Mesenchymal stem cell (in vitro differentiated cells and primary cell): Measurements from ENCODE around the gene MRPS2.
A peak's percentile ranks its signal among the peaks of the same experiment; 100 is the strongest.

Experiments used
- DNase-seq: peaks from one replicate; pipeline ENCODE4 v3.0.0-alpha.2; 2013
- H2AFZ ChIP-seq: one replicate; pipeline ENCODE4 v1.6.1; 2013; ENCODE audit warnings: low read depth, mild to moderate bottlenecking, control low read depth, inconsistent platforms, low read length, moderate library complexity
- H2AK5ac ChIP-seq: 2 replicates; pipeline ENCODE4 v1.6.1; 2013; ENCODE audit warnings: low read length, moderate library complexity, mild to moderate bottlenecking, inconsistent platforms; ENCODE audit not compliant: severe bottlenecking
- H2BK120ac ChIP-seq: one replicate; pipeline ENCODE4 v1.6.1; 2013; ENCODE audit warnings: low read depth, mild to moderate bottlenecking, inconsistent platforms, low read length, moderate library complexity
- H2BK12ac ChIP-seq, 2 experiments: one replicate each; pipeline ENCODE4 v1.6.1; 2013; ENCODE audit warnings: inconsistent platforms in 2 of 2, low read length in 2 of 2, mild to moderate bottlenecking in 2 of 2, moderate library complexity in 2 of 2, control low read depth in 1 of 2
- H2BK15ac ChIP-seq: one replicate; pipeline ENCODE4 v1.6.1; 2013; ENCODE audit warnings: mild to moderate bottlenecking, low read depth, inconsistent platforms; ENCODE audit not compliant: poor library complexity, severe bottlenecking
- H2BK5ac ChIP-seq: 2 replicates; pipeline ENCODE4 v1.6.1; 2013; ENCODE audit warnings: low read depth, mild to moderate bottlenecking, low read length, control low read depth, inconsistent platforms; ENCODE audit not compliant: poor library complexity, severe bottlenecking
- H3K14ac ChIP-seq, 2 experiments: one replicate each; pipeline ENCODE4 v1.6.1; 2013; ENCODE audit warnings: inconsistent platforms in 2 of 2, low read length in 2 of 2, control low read depth in 1 of 2, mild to moderate bottlenecking in 1 of 2, moderate library complexity in 1 of 2
- H3K18ac ChIP-seq, 2 experiments: one replicate each; pipeline ENCODE4 v1.6.1; 2013; ENCODE audit warnings: inconsistent platforms in 2 of 2, low read length in 2 of 2, control low read depth in 1 of 2, low read depth in 1 of 2, mild to moderate bottlenecking in 1 of 2
- H3K23ac ChIP-seq, 2 experiments: one replicate each; pipeline ENCODE4 v1.6.1; 2013; ENCODE audit warnings: inconsistent platforms in 2 of 2, low read length in 2 of 2, mild to moderate bottlenecking in 2 of 2, moderate library complexity in 2 of 2, control low read depth in 1 of 2
- H3K27ac ChIP-seq: 2 replicates; pipeline ENCODE4 v1.5.1; 2013; ENCODE audit warnings: mild to moderate bottlenecking, moderate library complexity, low read length, control low read depth, inconsistent platforms; ENCODE audit not compliant: poor library complexity, severe bottlenecking
- H3K27me3 ChIP-seq, 2 experiments: 2 replicates each; pipeline versions ENCODE4 v1.6.1 to v1.7.0; 2013; ENCODE audit warnings: low read length in 2 of 2, mild to moderate bottlenecking in 2 of 2, moderate library complexity in 2 of 2, control low read depth in 1 of 2, inconsistent platforms in 1 of 2; ENCODE audit not compliant: control insufficient read depth in 1 of 2, insufficient read depth in 1 of 2
- H3K36me3 ChIP-seq, 2 experiments: 2 replicates each; pipeline versions ENCODE4 v1.6.1 to v1.7.0; 2013; ENCODE audit warnings: low read length in 2 of 2, control low read depth in 1 of 2, inconsistent platforms in 1 of 2, low read depth in 1 of 2, mild to moderate bottlenecking in 1 of 2; ENCODE audit not compliant: insufficient read depth in 2 of 2, control insufficient read depth in 1 of 2
- H3K4ac ChIP-seq, 2 experiments: one replicate each; pipeline ENCODE4 v1.6.1; 2013; ENCODE audit warnings: inconsistent platforms in 2 of 2, low read length in 2 of 2, mild to moderate bottlenecking in 2 of 2, moderate library complexity in 2 of 2, control low read depth in 1 of 2, low read depth in 1 of 2
- H3K4me1 ChIP-seq: 2 replicates; pipeline ENCODE4 v1.6.1; 2013; ENCODE audit warnings: low read depth, low read length, control low read depth; ENCODE audit not compliant: control insufficient read depth, insufficient read depth
- H3K4me2 ChIP-seq: 2 replicates; pipeline ENCODE4 v1.6.1; 2013; ENCODE audit warnings: low read length, mild to moderate bottlenecking, inconsistent platforms; ENCODE audit not compliant: poor library complexity, severe bottlenecking
- H3K4me3 ChIP-seq, 2 experiments: 2 replicates each; pipeline versions ENCODE4 v1.5.1 to v1.7.0; 2013; ENCODE audit warnings: low read length in 2 of 2, mild to moderate bottlenecking in 2 of 2, control low read depth in 1 of 2, low read depth in 1 of 2; ENCODE audit not compliant: insufficient read depth in 1 of 2
- H3K79me1 ChIP-seq: replicated peaks from 2 replicates; pipeline ENCODE4 v1.6.1; 2013; ENCODE audit warnings: mild to moderate bottlenecking, control low read depth, low read length, inconsistent platforms; ENCODE audit not compliant: poor library complexity, severe bottlenecking
- H3K9ac ChIP-seq: 2 replicates; pipeline ENCODE4 v1.7.0; 2013; ENCODE audit warnings: mild to moderate bottlenecking, low read length, moderate library complexity
- H3K9me3 ChIP-seq: 2 replicates; pipeline ENCODE4 v1.7.0; 2013; ENCODE audit warnings: mild to moderate bottlenecking, low read length; ENCODE audit not compliant: control insufficient read depth
- H4K8ac ChIP-seq: one replicate; pipeline ENCODE4 v1.6.1; 2013; ENCODE audit warnings: inconsistent platforms, mild to moderate bottlenecking, low read length, moderate library complexity
- H4K91ac ChIP-seq: one replicate; pipeline ENCODE4 v1.6.1; 2013; ENCODE audit warnings: mild to moderate bottlenecking, low read length, inconsistent platforms
- WGBS: methylation state at CpG from one replicate; pipeline ENCODE4 v1.1.7; 2013; ENCODE audit warnings: mixed read lengths; 5-methylcytosine and 5-hydroxymethylcytosine counted together

MRPS2 gene

GRCh38 chr9:135507104-135508035 is 6.9 kb downstream of the MRPS2 start:
- 93% methylated on average over 19 of the region's 23 CpGs for WGBS
- Histone ChIP-seq H3K79me1 (peaks cover 29% of the 10 kb centered on the region), H2BK5ac (no peak overlapping the region), H2BK12ac (no peak overlapping the region), H3K4ac (no peak overlapping the region), H4K91ac (peak overlapping the region; percentile 58), H2BK120ac (no peak overlapping the region), H3K18ac (peak overlapping the region in 1 of 2 experiments; percentile 46), H3K27me3 (no peaks in the 10 kb centered on the region), H3K9ac (no peak overlapping the region), H4K8ac (no peak overlapping the region), H2AFZ (no peak overlapping the region), H3K27ac (no peak overlapping the region), H3K14ac (peak overlapping the region in 1 of 2 experiments; percentile 72), H3K4me3 (no peak overlapping the region), H3K4me1 (peaks cover 19% of the 10 kb centered on the region), H3K23ac (no peak overlapping the region), H2BK15ac (peak overlapping the region; percentile 21), H2AK5ac (no peak overlapping the region), H3K36me3 (peaks cover 30 to 40% of the 10 kb centered on the region in 2 experiments), H3K4me2 (no peak overlapping the region), H3K9me3 (peaks cover 7% of the 10 kb centered on the region)
- DNase-seq = no peak

DNA sequence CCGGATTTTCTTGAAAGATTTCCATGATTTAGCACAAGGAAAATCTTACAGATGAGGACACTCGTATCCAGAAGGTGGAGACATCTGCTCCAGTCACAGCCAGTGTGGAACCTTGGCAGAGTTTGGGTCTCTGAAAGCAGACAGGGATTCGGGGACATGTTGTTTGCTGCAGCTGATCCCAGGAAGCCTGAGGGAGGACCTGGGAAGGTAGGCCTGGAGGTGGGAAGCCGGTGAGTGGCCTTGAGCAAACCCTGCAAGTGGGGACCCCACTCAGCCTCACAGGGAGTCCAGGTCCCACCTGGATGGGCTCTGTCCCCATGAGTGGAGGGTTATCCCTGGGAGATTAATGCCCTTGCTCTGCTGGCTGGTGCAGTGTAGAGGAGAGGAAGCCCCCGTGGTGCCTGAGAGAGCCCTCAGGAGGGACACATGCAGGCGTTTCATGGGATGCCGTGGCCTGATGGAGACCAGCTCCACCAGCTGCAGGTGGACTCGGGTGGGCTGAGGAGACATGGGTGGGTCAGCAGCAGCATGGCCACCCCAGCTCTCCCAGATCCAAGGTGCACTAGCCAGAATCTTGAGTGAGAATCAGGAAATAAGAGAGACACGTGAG is 7.8 kb downstream of the MRPS2 start:
- H3K4me1 ChIP-seq = peaks cover 17% of the 10 kb centered on the region
- no peak overlapping the region for H4K91ac ChIP-seq
- H2AFZ ChIP-seq = no peak overlapping the region
- WGBS = 91% methylated on average over 9 of the region's 9 CpGs
- no peak overlapping the region for H3K27ac ChIP-seq
- no peak overlapping the region for H2BK5ac ChIP-seq
- H3K9me3 ChIP-seq = peaks cover 7% of the 10 kb centered on the region
- no peak overlapping the region for H3K23ac ChIP-seq
- H2AK5ac ChIP-seq = no peak overlapping the region
- no peak for DNase-seq
- H3K9ac ChIP-seq = no peak overlapping the region
- no peaks in the 10 kb centered on the region for H3K27me3 ChIP-seq
- no peak overlapping the region for H3K4me3 ChIP-seq
- H2BK15ac ChIP-seq = no peak overlapping the region
- H2BK12ac ChIP-seq = no peak overlapping the region
- peaks cover 21 to 30% of the 10 kb centered on the region in 2 experiments for H3K36me3 ChIP-seq
- H2BK120ac ChIP-seq = no peak overlapping the region
- H3K18ac ChIP-seq = no peak overlapping the region
- H3K14ac ChIP-seq = no peak overlapping the region
- H3K4me2 ChIP-seq = no peak overlapping the region
- peaks cover 20% of the 10 kb centered on the region for H3K79me1 ChIP-seq
- H3K4ac ChIP-seq = no peak overlapping the region
- no peak overlapping the region for H4K8ac ChIP-seq

DNA sequence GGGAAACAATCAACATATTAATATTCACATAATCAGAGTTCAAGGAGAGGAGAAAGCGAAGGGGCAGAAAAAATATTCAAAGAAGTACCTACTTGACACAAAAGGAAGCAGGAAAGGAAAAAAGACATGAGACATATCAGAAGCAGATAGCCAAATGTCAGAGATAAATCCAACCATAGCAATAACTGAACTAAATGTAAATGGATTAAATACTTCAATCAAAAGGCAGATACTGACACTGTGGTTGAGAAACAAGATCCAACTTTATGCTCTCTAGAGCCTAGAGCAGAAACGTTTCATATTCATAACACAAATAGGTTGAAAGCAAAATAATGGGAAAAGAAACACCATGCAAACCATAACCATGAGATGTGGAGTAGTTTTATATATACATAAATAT is 9.0 kb downstream of the MRPS2 start:
- Histone ChIP-seq H4K91ac (no peak overlapping the region), H2AFZ (no peak overlapping the region), H3K18ac (no peak overlapping the region), H3K14ac (no peak overlapping the region), H3K4me3 (no peak overlapping the region), H3K36me3 (peaks cover 9 to 19% of the 10 kb centered on the region in 2 experiments), H3K4ac (no peak overlapping the region), H3K23ac (no peak overlapping the region), H2BK5ac (no peak overlapping the region), H2BK15ac (no peak overlapping the region), H3K4me2 (no peak overlapping the region), H2BK120ac (no peak overlapping the region), H3K27me3 (peaks cover 0 to 5% of the 10 kb centered on the region in 2 experiments), H3K9me3 (peaks cover 7% of the 10 kb centered on the region), H2BK12ac (no peak overlapping the region), H3K4me1 (peaks cover 17% of the 10 kb centered on the region), H3K27ac (no peak overlapping the region), H2AK5ac (no peak overlapping the region), H3K9ac (no peak overlapping the region), H4K8ac (no peak overlapping the region), H3K79me1 (peaks cover 10% of the 10 kb centered on the region)
- WGBS = no CpG with 5 or more reads among the region's 2 CpGs
- no peak for DNase-seq

DNA sequence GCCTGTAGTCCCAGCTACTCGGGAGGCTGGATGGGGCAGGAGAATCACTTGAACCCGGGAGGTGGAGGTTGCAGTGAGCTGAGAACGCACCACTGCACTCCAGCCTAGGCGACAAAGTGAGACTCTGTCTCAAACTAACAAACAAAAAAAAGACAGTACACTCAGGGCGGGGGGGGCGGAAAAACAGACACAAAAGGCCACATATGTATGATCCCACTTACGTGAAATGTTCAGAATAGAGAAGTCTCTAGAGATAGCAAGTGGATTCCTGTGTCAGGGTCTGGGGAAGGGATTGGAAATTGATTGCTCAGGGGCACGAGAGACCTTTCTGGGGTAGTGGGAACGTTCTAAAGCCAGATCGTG is 11.7 kb downstream of the MRPS2 start:
- Histone ChIP-seq H3K9me3 (peaks cover 7% of the 10 kb centered on the region), H2BK12ac (no peak overlapping the region), H3K4me2 (no peak overlapping the region), H3K4ac (no peak overlapping the region), H2AFZ (no peak overlapping the region), H2BK120ac (no peak overlapping the region), H3K27me3 (peaks cover 0 to 21% of the 10 kb centered on the region in 2 experiments), H3K9ac (no peak overlapping the region), H2BK15ac (no peak overlapping the region), H3K23ac (no peak overlapping the region), H2AK5ac (no peak overlapping the region), H3K79me1 (no peaks in the 10 kb centered on the region), H2BK5ac (no peak overlapping the region), H3K4me3 (no peak overlapping the region), H3K4me1 (no peaks in the 10 kb centered on the region), H4K8ac (no peak overlapping the region), H3K14ac (no peak overlapping the region), H3K36me3 (no peaks in the 10 kb centered on the region), H4K91ac (no peak overlapping the region), H3K27ac (no peak overlapping the region), H3K18ac (no peak overlapping the region)
- 88% methylated on average over 9 of the region's 10 CpGs for WGBS
- no peak for DNase-seq
